HG03442 (cell line): ENCODE data around the gene CIART.

ENCODE experiments used
- ATAC-seq: cut with Tn5 transposase; IDR thresholded peaks from one replicate; pipeline ENCODE4 v1.9.1; 2021; ENCODE audit warnings: mild to moderate bottlenecking, moderate library complexity; ENCODE audit not compliant: unreplicated experiment

The CIART gene

GRCh38 chr1:150261367-150261766, 21.0 kb upstream of the CIART start:
- ATAC-seq, result no peak

GRCh38 chr1:150262388-150263320, 19.7 kb upstream of the CIART start:
- ATAC-seq, result no peak

- no peak for ATAC-seq
Observed at GRCh38 chr1:150263549-150263948, 18.8 kb upstream of the CIART start.

GRCh38 chr1:150267896-150268295, 14.5 kb upstream of the CIART start:
- no peak for ATAC-seq

- ATAC-seq, result no peak
Observed at GRCh38 chr1:150268340-150268704, 14.0 kb upstream of the CIART start.

- ATAC-seq, result peak; percentile 89
Observed at GRCh38 chr1:150268705-150269403, 13.5 kb upstream of the CIART start, which contains the start of gene APH1A. APH1A (minus strand) TSS chr1:150269016; CDS start chr1:150268810, 206 bp downstream.

- no peak for ATAC-seq
Observed at GRCh38 chr1:150269451-150269850, 12.9 kb upstream of the CIART start.

GRCh38 chr1:150271291-150271959, 10.9 kb upstream of the CIART start:
- no peak for ATAC-seq

- no peak for ATAC-seq
Observed at GRCh38 chr1:150273311-150273710, 9.0 kb upstream of the CIART start.

- ATAC-seq, result no peak
Observed at GRCh38 chr1:150280138-150280707, 2.1 kb upstream of the CIART start.

GRCh38 chr1:150281221-150281757, 1.1 kb upstream of the CIART start:
- no peak for ATAC-seq

GRCh38 chr1:150282558-150282958, 204 bp downstream of the CIART start:
- ATAC-seq, result no peak

GRCh38 chr1:150283260-150283659, 906 bp downstream of the CIART start:
- ATAC-seq, result no peak

- no peak for ATAC-seq
Observed at GRCh38 chr1:150288382-150288781, 6.0 kb downstream of the CIART start.

- no peak for ATAC-seq
Observed at GRCh38 chr1:150288822-150289221, 6.5 kb downstream of the CIART start.

GRCh38 chr1:150293433-150294253, 11.3 kb downstream of the CIART start, which contains the start of gene MRPS21:
MRPS21 (plus strand) TSS chr1:150293861; CDS start chr1:150294367, 506 bp downstream.
- peak; percentile 96 for ATAC-seq

- ATAC-seq, result no peak
Observed at GRCh38 chr1:150295476-150295875, 13.1 kb downstream of the CIART start.

- no peak for ATAC-seq
Observed at GRCh38 chr1:150299716-150300115, 17.4 kb downstream of the CIART start.

GRCh38 chr1:150302338-150302737, 20.0 kb downstream of the CIART start:
- no peak for ATAC-seq

- no peak for ATAC-seq
Observed at GRCh38 chr1:150302902-150303301, 20.5 kb downstream of the CIART start.
